Fibroblast of the aortic adventitia (primary cell): ENCODE data around the gene GLI2. TPM values are rescaled to one million over a fixed set of nuclear protein-coding genes. Genes with fewer than 3 reads are reported as not detected.

Experiments used
- DNase-seq: peaks from one replicate; pipeline ENCODE4 v3.0.0-alpha.2; 2010; ENCODE audit warnings: low read depth
- H3K4me3 ChIP-seq: 2 replicates; pipeline ENCODE4 v1.5.1; 2011; ENCODE audit warnings: low read depth, mild to moderate bottlenecking, control low read depth, low read length, moderate library complexity
- CTCF ChIP-seq: IDR thresholded peaks from 2 replicates; pipeline ENCODE4 v1.5.1; 2011; ENCODE audit warnings: mild to moderate bottlenecking, low read length, control low read depth, inconsistent platforms; ENCODE audit not compliant: insufficient read depth
- total RNA-seq: library from RNA; depleted of rRNA; stranded (reverse); fragments of >200 nt; gene quantifications from 2 replicates; pipeline ENCODE4 v1.2.3, GENCODE V29; 2012; ENCODE audit warnings: low replicate concordance

The GLI2 gene
- total RNA-seq, 1 donor, result 5.3 TPM

- H3K4me3 ChIP-seq, result no peak overlapping the region
- no peak for DNase-seq
- no peak for TF ChIP-seq CTCF
These were observed 10.5 kb downstream of the GLI2 start for GRCh38 chr2:120746144-120746543.

GRCh38 chr2:120747281-120747680, 11.6 kb downstream of the GLI2 start:
- H3K4me3 ChIP-seq, result no peak overlapping the region
- no peak for TF ChIP-seq CTCF
- DNase-seq, result no peak

- no peak for DNase-seq
- TF ChIP-seq CTCF, result no peak
- no peak overlapping the region for H3K4me3 ChIP-seq
These were observed 12.0 kb downstream of the GLI2 start for GRCh38 chr2:120747706-120748105.

GRCh38 chr2:120748310-120748709, 12.6 kb downstream of the GLI2 start:
- no peak overlapping the region for H3K4me3 ChIP-seq
- TF ChIP-seq CTCF, result no peak
- no peak for DNase-seq

GRCh38 chr2:120748741-120749140, 13.1 kb downstream of the GLI2 start:
- H3K4me3 ChIP-seq, result no peak overlapping the region
- no peak for DNase-seq

GRCh38 chr2:120749506-120750431, 14.1 kb downstream of the GLI2 start:
- TF ChIP-seq CTCF, result no peak
- no peak for DNase-seq
- no peak overlapping the region for H3K4me3 ChIP-seq

More at GRCh38 chr2:120748741-120749140, 13.1 kb downstream of the GLI2 start:
- no peak for TF ChIP-seq CTCF
